22Rv1 (cell line): Measurements from ENCODE around the gene PGAP6.

Experiments
- CTCF ChIP-seq: fragments of 450-650 bp; IDR thresholded peaks from 2 replicates; pipeline ENCODE4 v1.5.1; 2017; ENCODE audit warnings: mild to moderate bottlenecking
- ZFX ChIP-seq: fragments of 450-650 bp; IDR thresholded peaks from 2 replicates; pipeline ENCODE4 v1.6.1; 2017; ENCODE audit warnings: antibody characterized with exemption, borderline replicate concordance

- no peak for TF ChIP-seq CTCF
- TF ChIP-seq ZFX = no peak
Observed at GRCh38 chr16:375212-375611, 6.6 kb downstream of the PGAP6 start.
